Measurements from ENCODE around the gene KRTAP10-1.

DNA sequence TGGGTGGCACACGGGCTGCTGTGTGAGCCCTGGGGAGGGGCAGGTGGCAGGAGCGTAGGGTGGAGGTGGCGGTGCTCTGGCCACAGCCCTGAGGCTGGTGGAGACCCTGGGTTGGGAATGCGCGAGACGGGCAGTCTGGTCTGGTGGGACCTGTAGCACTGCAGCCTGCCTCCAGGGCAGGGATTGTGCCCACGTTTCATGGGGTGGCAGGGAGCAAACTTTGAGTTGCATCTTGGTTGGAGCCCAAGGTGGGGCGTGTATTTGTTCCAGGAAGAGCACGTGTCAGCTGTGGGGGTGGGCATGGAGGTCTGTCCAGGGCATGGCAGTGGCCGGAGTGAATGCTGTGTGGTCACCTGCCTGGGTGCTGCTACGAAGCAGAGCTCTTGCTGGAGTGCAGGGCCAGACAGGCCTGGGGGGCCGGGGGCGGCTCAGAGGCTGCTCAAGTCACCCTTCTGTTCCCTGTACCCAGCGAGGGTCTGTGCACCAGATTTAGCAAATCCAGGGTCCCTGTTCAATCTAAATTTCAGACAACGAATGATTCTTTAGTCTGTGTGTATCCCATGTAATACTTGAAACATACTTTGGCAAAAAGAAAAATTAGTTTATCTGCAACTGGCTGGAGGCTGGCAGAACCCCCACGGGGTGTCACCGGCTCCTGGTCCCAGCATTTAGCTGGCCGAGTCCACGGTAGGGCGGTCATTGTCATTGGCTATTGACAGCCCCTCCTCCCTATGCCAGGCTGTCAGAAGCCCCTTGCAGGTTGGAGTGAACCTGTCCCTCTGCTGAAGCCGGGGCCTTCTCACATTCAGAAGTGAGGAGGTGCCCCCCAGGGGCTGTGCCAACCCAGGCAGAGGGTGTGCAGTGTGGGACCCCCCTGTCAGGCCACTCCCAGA lies 27.3 kb downstream of the KRTAP10-1 start:
- no peak for TF ChIP-seq SIN3B (IDR thresholded peaks at IDR 0.05; ENCODE audit: low read length)
- no peak for TF ChIP-seq RBAK (CRISPR knock-in tag; IDR thresholded peaks at IDR 0.05)
- TF ChIP-seq, protein P1, sequence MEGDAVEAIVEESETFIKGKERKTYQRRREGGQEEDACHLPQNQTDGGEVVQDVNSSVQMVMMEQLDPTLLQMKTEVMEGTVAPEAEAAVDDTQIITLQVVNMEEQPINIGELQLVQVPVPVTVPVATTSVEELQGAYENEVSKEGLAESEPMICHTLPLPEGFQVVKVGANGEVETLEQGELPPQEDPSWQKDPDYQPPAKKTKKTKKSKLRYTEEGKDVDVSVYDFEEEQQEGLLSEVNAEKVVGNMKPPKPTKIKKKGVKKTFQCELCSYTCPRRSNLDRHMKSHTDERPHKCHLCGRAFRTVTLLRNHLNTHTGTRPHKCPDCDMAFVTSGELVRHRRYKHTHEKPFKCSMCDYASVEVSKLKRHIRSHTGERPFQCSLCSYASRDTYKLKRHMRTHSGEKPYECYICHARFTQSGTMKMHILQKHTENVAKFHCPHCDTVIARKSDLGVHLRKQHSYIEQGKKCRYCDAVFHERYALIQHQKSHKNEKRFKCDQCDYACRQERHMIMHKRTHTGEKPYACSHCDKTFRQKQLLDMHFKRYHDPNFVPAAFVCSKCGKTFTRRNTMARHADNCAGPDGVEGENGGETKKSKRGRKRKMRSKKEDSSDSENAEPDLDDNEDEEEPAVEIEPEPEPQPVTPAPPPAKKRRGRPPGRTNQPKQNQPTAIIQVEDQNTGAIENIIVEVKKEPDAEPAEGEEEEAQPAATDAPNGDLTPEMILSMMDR (CRISPR knock-in tag; IDR thresholded peaks at IDR 0.05): no peak
- no peak for TF ChIP-seq EZH2 (conservative IDR thresholded peaks at IDR 0.05; ENCODE audit: low read depth, low read length)
- TF ChIP-seq ZNF138 (CRISPR knock-in tag; IDR thresholded peaks at IDR 0.05; ENCODE audit: low read depth): no peak
- TF ChIP-seq, protein P2, sequence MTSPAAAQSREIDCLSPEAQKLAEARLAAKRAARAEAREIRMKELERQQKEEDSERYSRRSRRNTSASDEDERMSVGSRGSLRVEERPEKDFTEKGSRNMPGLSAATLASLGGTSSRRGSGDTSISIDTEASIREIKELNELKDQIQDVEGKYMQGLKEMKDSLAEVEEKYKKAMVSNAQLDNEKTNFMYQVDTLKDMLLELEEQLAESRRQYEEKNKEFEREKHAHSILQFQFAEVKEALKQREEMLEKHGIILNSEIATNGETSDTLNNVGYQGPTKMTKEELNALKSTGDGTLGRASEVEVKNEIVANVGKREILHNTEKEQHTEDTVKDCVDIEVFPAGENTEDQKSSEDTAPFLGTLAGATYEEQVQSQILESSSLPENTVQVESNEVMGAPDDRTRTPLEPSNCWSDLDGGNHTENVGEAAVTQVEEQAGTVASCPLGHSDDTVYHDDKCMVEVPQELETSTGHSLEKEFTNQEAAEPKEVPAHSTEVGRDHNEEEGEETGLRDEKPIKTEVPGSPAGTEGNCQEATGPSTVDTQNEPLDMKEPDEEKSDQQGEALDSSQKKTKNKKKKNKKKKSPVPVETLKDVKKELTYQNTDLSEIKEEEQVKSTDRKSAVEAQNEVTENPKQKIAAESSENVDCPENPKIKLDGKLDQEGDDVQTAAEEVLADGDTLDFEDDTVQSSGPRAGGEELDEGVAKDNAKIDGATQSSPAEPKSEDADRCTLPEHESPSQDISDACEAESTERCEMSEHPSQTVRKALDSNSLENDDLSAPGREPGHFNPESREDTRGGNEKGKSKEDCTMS (CRISPR knock-in tag; conservative IDR thresholded peaks at IDR 0.05): no peak
- TF ChIP-seq YY1 (IDR thresholded peaks at IDR 0.05; ENCODE audit: insufficient read depth, insufficient replicate concordance, low read depth, low read length): no peak
- TF ChIP-seq SIN3A (IDR thresholded peaks at IDR 0.05; ENCODE audit: borderline replicate concordance, low read depth, low read length): no peak
- TF ChIP-seq MEIS2 (CRISPR knock-in tag; IDR thresholded peaks at IDR 0.05): no peak
- TF ChIP-seq KDM5B (CRISPR knock-in tag; IDR thresholded peaks at IDR 0.05; ENCODE audit: borderline replicate concordance): no peak
- no peak for TF ChIP-seq TAF1 (CRISPR knock-in tag; IDR thresholded peaks at IDR 0.05)

All from HepG2 (cell line).